T-helper 2 cell treated with Interferon-gamma antibody and Interleukin-4, amounts not matched to agents 5 μg/mL and 100 μg/mL, for 36 hours (primary cell): ENCODE measurements around the gene TPSAB1.
"Not testable (repeated sequence)": the region's sequence is repeated elsewhere in the genome, so short reads cannot be mapped to it uniquely, and the experiment has no call there.

ENCODE experiments used
- DNase-seq: peaks from one replicate; pipeline ENCODE4 v3.0.0; 2021; ENCODE audit warnings: low spot score
- H3K27ac Mint-ChIP-seq: one replicate; pipeline ENCODE4 v1.8.0; 2021; ENCODE audit warnings: mild to moderate bottlenecking, mixed read lengths
- H3K27me3 Mint-ChIP-seq: one replicate; pipeline ENCODE4 v1.8.0; 2021; ENCODE audit warnings: low read depth, mixed read lengths
- H3K36me3 Mint-ChIP-seq: one replicate; pipeline ENCODE4 v1.8.0; 2021; ENCODE audit warnings: low read depth, mixed read lengths
- H3K4me1 Mint-ChIP-seq: one replicate; pipeline ENCODE4 v1.8.0; 2021; ENCODE audit warnings: low read depth, mixed read lengths
- H3K4me3 Mint-ChIP-seq: one replicate; pipeline ENCODE4 v1.8.0; 2022; ENCODE audit warnings: mild to moderate bottlenecking, moderate library complexity, mixed read lengths
- H3K9me3 Mint-ChIP-seq: one replicate; pipeline ENCODE4 v1.8.0; 2021; ENCODE audit warnings: mixed read lengths

Gene TPSAB1

DNA sequence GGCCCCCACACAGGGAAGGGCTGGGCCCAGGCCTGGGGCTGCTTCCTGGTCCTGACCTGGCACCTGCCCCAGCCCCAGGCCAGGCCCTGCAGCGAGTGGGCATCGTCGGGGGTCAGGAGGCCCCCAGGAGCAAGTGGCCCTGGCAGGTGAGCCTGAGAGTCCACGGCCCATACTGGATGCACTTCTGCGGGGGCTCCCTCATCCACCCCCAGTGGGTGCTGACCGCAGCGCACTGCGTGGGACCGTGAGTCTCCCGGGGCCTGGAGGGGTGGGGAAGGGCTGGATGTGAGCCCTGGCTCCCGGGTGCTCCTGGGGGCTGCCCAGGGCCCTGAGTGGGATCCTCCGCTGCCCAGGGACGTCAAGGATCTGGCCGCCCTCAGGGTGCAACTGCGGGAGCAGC is 576 bp downstream of the TPSAB1 start:
- H3K4me3 Mint-ChIP-seq, H3K27ac Mint-ChIP-seq, H3K36me3 Mint-ChIP-seq, H3K4me1 Mint-ChIP-seq, DNase-seq, H3K9me3 Mint-ChIP-seq, H3K27me3 Mint-ChIP-seq: not testable (repeated sequence)

DNA sequence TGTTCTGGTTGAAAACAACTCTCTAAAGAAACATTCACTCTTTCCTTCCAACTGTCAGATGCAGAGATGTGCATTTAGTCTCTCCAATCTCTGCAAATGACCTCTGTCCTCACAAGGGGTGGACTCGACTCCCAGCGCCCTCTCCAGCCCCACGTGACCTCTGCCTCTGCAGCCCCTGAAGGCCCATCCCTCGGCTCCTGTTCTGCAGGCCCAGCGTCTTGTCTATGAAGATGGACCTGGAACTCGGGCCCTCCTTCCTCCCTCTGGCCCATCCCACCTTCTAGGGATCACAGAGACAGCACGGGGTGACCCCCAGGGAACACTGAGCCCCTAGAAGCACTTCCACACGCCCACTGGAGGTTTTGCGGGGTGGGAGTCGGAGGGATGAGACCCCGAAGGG is 2.9 kb downstream of the TPSAB1 start:
- not testable (repeated sequence) for H3K4me1 Mint-ChIP-seq, H3K27me3 Mint-ChIP-seq, H3K36me3 Mint-ChIP-seq, H3K4me3 Mint-ChIP-seq, DNase-seq, H3K9me3 Mint-ChIP-seq, H3K27ac Mint-ChIP-seq

DNA sequence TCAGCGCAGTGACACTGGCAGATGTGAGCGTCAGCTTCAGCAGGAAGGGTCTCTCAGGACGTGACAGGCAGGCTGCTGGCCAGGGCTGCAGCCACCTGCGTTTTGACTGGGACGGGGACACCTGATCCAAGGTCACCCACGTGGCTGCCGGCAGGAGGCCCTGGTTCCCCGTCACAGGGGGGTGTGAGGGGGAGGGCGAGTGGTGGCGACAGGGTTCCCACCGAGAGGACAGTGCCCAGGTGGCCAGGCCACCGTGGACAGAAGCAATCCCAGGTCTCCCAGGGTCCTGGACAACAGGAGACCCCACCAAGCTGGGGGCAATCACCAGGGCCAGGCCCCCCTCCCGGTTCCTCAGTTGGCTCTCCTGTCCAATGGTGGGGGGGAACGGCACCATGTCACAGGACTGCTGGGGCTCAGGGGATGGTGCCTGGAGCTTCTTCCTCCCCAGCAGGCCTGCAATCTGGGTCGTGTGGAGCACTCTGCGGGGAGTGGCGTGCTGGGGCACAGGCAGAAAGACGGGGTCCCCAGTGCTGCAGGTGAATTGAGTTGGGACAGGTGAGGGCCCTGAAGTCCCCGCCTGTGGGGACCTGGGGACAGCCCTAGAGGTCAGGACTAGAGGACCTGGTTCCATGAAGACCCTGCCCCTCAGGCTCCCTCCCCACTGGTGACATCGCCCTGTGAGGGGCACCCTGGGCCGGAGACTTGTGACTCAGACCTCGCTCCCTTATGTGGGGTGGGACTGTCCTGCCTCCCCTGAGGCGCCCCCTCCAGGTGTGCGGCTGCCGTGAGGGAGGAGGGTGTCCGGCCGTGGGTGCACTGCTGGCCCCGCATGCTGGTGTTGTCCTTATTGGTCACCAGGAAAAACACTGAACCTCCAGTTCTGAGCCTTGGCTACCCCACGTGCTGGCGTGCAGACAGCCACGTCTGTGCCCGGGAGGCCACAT is 3.7 kb downstream of the TPSAB1 start:
- H3K4me3 Mint-ChIP-seq, result not testable (repeated sequence)

DNA sequence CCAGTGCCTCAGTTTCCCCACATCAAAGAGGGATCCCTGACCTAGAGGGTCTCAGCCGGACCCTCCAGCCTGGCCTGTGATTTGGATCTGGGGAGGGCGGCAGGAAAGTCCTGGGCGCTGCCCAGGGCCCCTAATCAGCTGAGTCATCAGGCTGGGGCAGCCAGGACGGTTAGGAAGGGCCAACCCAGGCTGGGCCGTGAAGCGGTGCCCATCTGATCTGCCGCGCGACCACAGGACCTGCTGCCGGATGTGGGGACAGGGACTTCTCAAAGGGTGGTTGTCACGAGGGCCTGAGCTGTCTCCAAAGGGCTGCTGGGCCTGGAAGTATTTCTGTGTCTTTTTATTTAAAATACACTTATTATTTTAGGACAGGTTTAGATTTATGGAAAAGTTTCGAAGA is 4.4 kb downstream of the TPSAB1 start:
- DNase-seq, result peak; percentile 35
- Mint-ChIP-seq H3K36me3 (no peaks in the 10 kb centered on the region), H3K4me1 (peaks cover 7% of the 10 kb centered on the region), H3K9me3 (no peaks in the 10 kb centered on the region), H3K27me3 (no peaks in the 10 kb centered on the region), H3K4me3 (no peak overlapping the region), H3K27ac (no peak overlapping the region)

More for the DNA sequence above, 3.7 kb downstream of the TPSAB1 start:
- H3K27me3 Mint-ChIP-seq, H3K4me1 Mint-ChIP-seq, H3K9me3 Mint-ChIP-seq, H3K27ac Mint-ChIP-seq, DNase-seq, H3K36me3 Mint-ChIP-seq: not testable (repeated sequence)

DNA sequence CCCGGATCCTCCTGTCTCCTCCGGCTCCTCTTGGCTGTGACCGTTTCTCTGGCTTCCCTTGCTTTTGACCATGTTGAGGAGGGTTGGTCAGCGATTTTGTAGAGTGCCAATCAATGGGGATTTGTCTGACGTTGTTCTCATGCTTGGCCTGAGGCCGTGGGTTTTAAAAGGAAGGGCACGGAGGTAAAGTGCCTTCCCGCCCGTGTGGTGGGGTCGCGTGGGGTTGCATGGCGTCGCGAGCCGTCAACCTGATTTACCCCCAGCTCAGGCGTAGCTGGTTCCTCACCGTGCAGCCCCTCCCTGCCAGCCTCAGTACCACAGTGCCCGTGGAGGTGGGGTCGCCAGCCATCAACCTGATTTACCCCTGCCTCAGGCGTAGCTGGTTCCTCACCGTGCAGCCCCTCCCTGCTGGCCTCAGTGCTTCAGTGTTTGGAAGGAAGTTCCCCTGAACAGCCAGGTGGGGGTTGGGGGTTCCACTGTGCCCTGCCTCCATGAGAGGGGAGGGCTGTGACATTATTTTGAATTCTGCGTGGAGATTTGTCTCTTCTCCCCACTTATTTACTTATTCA is 5.0 kb downstream of the TPSAB1 start:
- no peaks in the 10 kb centered on the region for H3K27me3 Mint-ChIP-seq
- peak overlapping the region; percentile 26 for H3K4me3 Mint-ChIP-seq
- no peaks in the 10 kb centered on the region for H3K9me3 Mint-ChIP-seq
- H3K27ac Mint-ChIP-seq, result no peak overlapping the region
- H3K4me1 Mint-ChIP-seq, result peaks cover 7% of the 10 kb centered on the region
- DNase-seq, result no peak
- no peaks in the 10 kb centered on the region for H3K36me3 Mint-ChIP-seq

DNA sequence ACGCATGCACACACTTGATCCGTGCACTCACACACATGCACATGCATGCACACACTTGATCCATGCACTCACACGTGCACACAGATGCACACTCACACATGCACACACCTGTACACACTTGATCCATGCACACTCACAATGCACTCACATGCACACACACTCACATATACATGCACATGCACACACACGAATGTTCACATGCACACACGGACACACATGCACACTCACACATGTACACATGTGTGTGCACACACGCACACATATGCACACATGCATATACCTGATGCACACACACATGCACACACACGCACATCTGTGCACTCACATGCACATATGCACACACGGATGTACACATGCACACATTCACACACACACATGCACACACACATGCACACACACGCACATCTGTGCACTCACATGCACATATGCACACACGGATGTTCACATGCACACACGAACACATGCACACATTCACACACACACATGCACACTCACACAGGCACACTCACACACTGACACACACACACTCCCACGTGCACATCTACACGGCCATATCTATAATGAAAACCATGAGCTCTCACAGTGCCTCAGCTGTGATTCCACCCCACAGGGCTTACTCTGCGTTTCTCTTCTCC is 7.5 kb downstream of the TPSAB1 start:
- H3K4me3 Mint-ChIP-seq, H3K27ac Mint-ChIP-seq: not testable (repeated sequence)

DNA sequence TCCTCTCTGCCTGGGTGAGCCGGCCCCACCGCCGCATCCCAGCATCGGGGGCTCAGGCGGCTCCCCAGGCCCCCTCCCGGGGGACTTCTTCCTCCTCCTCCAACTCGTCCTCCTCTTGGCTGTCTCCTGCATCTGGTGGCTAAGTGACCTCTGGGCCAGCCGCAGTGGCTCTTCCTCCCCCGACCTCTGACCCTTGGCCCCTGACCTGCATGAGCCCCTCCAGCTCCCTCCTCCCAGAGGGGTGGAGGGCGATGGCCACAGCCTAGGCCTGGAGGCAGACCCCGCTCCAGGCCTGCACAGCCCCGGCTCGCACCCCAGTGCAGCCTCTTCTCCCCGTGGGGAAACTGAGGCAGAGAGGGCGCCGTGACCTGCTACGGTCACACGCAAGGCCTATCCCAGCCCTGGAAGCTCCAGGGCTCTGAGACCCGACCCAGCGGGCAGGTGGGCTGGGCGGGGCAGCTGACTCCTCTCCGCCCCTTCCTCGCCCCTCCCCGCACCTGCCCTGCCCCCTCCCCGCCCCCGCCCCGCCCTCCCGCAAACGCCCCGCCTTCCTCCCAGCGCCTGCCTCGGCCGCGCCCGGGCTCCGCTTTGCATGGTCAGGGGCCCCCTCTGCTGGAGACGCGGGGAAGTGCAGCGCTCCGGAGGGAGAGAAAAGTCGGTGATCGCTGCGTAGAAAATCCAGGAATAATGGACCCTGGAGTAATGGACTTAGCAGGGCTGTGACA is 8.7 kb downstream of the TPSAB1 start:
- H3K36me3 Mint-ChIP-seq, H3K4me3 Mint-ChIP-seq, H3K27me3 Mint-ChIP-seq, H3K4me1 Mint-ChIP-seq, H3K9me3 Mint-ChIP-seq, DNase-seq, H3K27ac Mint-ChIP-seq: not testable (repeated sequence)

More for the DNA sequence above, 7.5 kb downstream of the TPSAB1 start:
- not testable (repeated sequence) for H3K4me1 Mint-ChIP-seq, H3K27me3 Mint-ChIP-seq, DNase-seq, H3K9me3 Mint-ChIP-seq, H3K36me3 Mint-ChIP-seq

DNA sequence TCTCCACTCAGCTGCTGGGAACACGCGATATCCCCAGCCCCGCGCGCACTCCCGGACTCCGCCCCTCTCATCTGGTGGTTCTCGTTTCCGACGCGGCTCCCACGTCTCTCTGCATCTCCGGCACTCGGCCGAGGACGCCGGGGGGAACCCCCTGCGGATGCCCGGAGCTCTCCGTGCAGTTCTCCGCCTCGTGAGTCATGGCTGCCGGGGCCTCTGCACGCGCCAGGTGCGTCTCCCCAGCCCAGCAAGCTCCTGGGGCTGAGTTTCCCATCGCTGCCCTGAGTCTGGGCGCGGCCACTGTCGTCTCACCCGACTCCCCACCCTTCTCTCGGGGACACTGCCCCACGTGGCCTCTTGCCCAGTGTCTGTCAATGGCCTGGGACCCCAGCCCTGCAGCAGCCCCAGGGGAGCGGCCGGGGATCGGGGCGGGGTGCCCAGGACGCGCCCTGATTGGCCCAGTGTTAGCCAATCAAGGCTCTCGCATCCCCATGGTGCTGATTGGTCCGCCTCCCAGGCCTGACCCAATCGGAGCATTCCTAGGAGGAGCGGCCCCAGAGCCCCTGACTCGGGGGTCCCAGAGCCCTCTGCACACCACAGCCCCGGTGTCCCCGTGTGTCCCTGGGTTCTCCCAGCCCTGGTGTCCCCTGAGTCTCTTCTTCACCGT is 13.3 kb downstream of the TPSAB1 start:
- DNase-seq, H3K4me1 Mint-ChIP-seq: not testable (repeated sequence)

DNA sequence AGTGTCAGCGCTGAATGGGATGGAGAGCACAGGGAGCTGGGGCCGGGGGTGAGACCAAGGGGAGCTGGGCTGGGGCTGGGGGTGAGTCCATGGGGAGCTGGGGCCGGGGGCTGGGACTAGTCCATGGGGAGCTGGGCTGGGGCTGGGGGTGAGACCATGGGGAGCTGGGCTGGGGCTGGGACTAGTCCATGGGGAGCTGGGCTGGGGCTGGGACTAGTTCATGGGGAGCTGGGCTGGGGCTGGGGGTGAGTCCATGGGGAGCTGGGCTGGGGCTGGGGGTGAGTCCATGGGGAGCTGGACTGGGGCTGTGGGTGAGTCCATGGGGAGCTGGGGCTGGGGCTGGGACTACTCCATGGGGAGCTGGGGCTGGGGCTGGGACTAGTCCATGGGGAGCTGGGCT is 14.3 kb downstream of the TPSAB1 start:
- H3K27me3 Mint-ChIP-seq, DNase-seq, H3K36me3 Mint-ChIP-seq, H3K4me1 Mint-ChIP-seq, H3K9me3 Mint-ChIP-seq, H3K4me3 Mint-ChIP-seq, H3K27ac Mint-ChIP-seq: not testable (repeated sequence)

More for the DNA sequence above, 13.3 kb downstream of the TPSAB1 start:
- not testable (repeated sequence) for H3K9me3 Mint-ChIP-seq, H3K27ac Mint-ChIP-seq, H3K36me3 Mint-ChIP-seq, H3K4me3 Mint-ChIP-seq, H3K27me3 Mint-ChIP-seq

DNA sequence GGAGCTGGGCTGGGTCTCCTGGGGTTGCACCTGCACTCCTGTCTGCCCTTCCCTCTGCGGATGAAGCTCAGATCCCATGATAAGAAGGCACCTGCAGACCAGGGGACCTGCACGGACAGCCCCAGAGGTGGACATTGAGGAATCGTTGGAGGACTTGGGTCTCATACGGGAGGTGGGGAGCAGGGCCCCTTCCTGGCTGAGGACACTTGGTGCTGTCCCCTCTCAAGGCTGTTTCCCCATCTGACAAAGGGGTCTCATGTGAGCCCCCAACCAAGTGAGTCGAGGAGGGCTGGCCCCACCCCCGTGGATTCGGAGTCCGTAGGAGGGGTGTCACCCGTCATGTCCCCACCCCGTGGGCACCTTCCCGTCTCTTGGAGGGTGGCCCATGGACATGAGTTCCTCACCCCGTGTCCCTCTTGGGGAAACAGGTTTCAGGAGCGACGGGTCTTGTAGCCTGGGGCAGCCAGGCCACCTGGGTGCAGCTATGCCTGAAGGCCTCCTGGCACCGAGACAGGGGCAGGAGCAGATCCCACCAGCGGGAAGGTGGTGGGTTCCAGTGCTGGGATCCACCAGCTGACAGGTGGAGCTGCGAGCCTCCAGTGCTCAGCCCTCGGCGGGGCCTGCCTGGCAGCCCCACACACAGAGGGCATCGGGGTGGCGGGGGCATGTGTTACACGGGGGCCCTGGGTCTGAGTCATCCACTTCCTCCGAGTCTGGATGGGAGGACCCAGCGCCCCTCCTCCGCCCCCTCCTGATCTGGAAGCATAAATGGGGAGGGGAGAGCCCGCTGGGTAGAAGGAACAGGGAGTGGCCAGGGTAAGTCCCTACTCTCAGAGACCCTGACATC is 15.0 kb downstream of the TPSAB1 start, which contains the start of gene TPSD1:
Gene TPSD1, plus strand, starts transcription at position 794 of the 847 bp plus-strand sequence. CDS start 212 bp downstream, outside the sequence.
- not testable (repeated sequence) for DNase-seq, H3K4me1 Mint-ChIP-seq, H3K27ac Mint-ChIP-seq

DNA sequence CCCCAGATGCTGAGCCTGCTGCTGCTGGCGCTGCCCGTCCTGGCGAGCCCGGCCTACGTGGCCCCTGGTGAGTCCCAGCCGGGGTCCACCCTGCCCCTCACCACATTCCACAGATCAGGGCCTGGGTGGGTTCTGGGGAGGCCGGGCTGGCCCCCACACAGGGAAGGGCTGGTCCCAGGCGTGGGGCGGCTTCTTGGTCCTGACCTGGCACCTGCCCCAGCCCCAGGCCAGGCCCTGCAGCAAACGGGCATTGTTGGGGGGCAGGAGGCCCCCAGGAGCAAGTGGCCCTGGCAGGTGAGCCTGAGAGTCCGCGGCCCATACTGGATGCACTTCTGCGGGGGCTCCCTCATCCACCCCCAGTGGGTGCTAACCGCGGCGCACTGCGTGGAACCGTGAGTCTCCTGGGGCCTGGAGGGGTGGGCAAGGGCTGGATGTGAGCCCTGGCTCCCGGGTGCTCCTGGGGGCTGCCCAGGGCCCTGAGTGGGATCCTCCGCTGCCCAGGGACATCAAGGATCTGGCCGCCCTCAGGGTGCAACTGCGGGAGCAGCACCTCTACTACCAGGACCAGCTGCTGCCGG is 15.9 kb downstream of the TPSAB1 start:
- H3K36me3 Mint-ChIP-seq, H3K4me1 Mint-ChIP-seq, DNase-seq, H3K9me3 Mint-ChIP-seq, H3K4me3 Mint-ChIP-seq, H3K27ac Mint-ChIP-seq, H3K27me3 Mint-ChIP-seq: not testable (repeated sequence)

More for the DNA sequence above, 15.0 kb downstream of the TPSAB1 start, which contains the start of gene TPSD1:
- H3K36me3 Mint-ChIP-seq, H3K9me3 Mint-ChIP-seq, H3K4me3 Mint-ChIP-seq, H3K27me3 Mint-ChIP-seq: not testable (repeated sequence)

DNA sequence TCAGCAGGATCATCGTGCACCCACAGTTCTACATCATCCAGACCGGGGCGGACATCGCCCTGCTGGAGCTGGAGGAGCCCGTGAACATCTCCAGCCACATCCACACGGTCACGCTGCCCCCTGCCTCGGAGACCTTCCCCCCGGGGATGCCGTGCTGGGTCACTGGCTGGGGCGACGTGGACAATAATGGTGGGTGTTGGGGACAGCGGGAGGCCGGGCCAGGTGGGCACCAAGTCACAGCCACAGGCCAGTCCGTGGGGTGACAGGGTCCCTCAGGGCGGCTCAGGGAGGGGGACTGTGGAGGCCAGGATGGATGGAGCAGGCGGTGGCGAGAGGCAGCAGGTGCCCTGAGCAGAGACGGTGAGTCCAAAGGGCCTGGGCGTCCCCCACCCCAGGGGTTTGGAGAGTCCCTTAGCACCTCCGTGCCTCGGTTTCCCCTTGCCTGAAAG is 16.4 kb downstream of the TPSAB1 start:
- no peaks in the 10 kb centered on the region for H3K36me3 Mint-ChIP-seq
- no peaks in the 10 kb centered on the region for H3K9me3 Mint-ChIP-seq
- H3K27me3 Mint-ChIP-seq, result peaks cover 13% of the 10 kb centered on the region
- H3K27ac Mint-ChIP-seq, result no peak overlapping the region
- no peak for DNase-seq
- no peak overlapping the region for H3K4me3 Mint-ChIP-seq
- H3K4me1 Mint-ChIP-seq, result peaks cover 5% of the 10 kb centered on the region
